HepG2 (cell line): ENCODE measurements around the gene KIF7. TPM values are rescaled to one million over a fixed set of nuclear protein-coding genes. Genes with fewer than 3 reads are reported as not detected.

Experiments used
- ATAC-seq: fragments of 200-7000 bp; cut with Tn5 transposase; 3 replicates; pipeline ENCODE4 v1.9.1; 2020; ENCODE audit warnings: mild to moderate bottlenecking, moderate library complexity
- BruUV-seq: library from RNA; stranded (reverse); fragments of 400-500 nt; replicated peaks from 2 replicates; lab custom pipeline; 2021; lab: Mats Ljungman, UMichigan
- CTCF ChIA-PET: fragments of 300-600 bp; formaldehyde crosslinking; extraction: SDS; loops from one replicate; lab custom pipeline; 2021; ENCODE audit warnings: low total read pairs, inconsistent platforms, low intra/inter-chr PET ratio; lab: Yijun Ruan, JAX
- POLR2A ChIA-PET: fragments of 350-600 bp; sonication (Branson Sonifier 250); formaldehyde crosslinking; loops from one replicate; lab custom pipeline; 2020; ENCODE audit warnings: antibody characterized with exemption, inconsistent platforms; lab: Yijun Ruan, JAX
- DNase-seq: peaks from one replicate; pipeline ENCODE4 v3.0.0-alpha.2; 2015; ENCODE audit warnings: low spot score
- FAIRE-seq: peaks from 3 replicates; lab custom pipeline; 2011; peaks lifted over from hg19 to GRCh38; lab: Jason Lieb, UNC
- H2AFZ ChIP-seq: one replicate; pipeline ENCODE4 v1.6.1; 2011; ENCODE audit warnings: low read length, inconsistent platforms
- H3K27ac ChIP-seq: fragments of 300-600 bp; 3 replicates; pipeline ENCODE4 v1.8.0; 2011; ENCODE audit warnings: mixed run types, mild to moderate bottlenecking, mixed read lengths, low read length, inconsistent platforms; ENCODE audit not compliant: insufficient read depth; ENCODE audit errors: extremely low read length
- H3K27me3 ChIP-seq, 2 experiments: fragments of 200-600 bp in 1 of 2; 2 replicates in 1 of 2; 3 replicates in 1 of 2; pipeline versions ENCODE4 v1.6.0 to v1.8.0; 2011; ENCODE audit warnings: low read length in 2 of 2, mild to moderate bottlenecking in 2 of 2, moderate library complexity in 2 of 2, inconsistent platforms in 1 of 2; ENCODE audit not compliant: insufficient read depth in 2 of 2, control insufficient read depth in 1 of 2
- H3K36me3 ChIP-seq, 2 experiments: fragments of 200-600 bp in 1 of 2; replicated peaks in 1 of 2; 2 replicates in 1 of 2; 3 replicates in 1 of 2; pipeline versions ENCODE4 v1.5.1 to v1.8.0; 2011; ENCODE audit warnings: low read length in 2 of 2, inconsistent platforms in 1 of 2; ENCODE audit not compliant: insufficient read depth in 2 of 2, control insufficient read depth in 1 of 2
- H3K4me1 ChIP-seq: 2 replicates; pipeline ENCODE4 v1.5.1; 2012; ENCODE audit warnings: low read length, inconsistent platforms; ENCODE audit not compliant: insufficient read depth
- H3K4me2 ChIP-seq: 2 replicates; pipeline ENCODE4 v1.6.0; 2011; ENCODE audit warnings: low read depth, low read length, inconsistent platforms
- H3K4me3 ChIP-seq, 3 experiments: fragments of 200-600 bp in 1 of 3; sonication (generic), shearing (Covaris generic) in 1 of 3; replicated peaks in 1 of 3; 2 replicates each; pipeline ENCODE4 v1.5.1; 2011 to 2016; ENCODE audit warnings: low read length in 3 of 3, inconsistent platforms in 2 of 3, low read depth in 2 of 3, mild to moderate bottlenecking in 2 of 3, control low read depth in 1 of 3, mixed read lengths in 1 of 3; ENCODE audit not compliant: insufficient read depth in 1 of 3
- H3K79me2 ChIP-seq: one replicate; pipeline ENCODE4 v1.6.1; 2011; ENCODE audit warnings: low read length, inconsistent platforms; ENCODE audit not compliant: insufficient read depth
- H3K9ac ChIP-seq: 2 replicates; pipeline ENCODE4 v1.6.0; 2011; ENCODE audit warnings: mild to moderate bottlenecking, low read depth, low read length, inconsistent platforms; ENCODE audit not compliant: insufficient read depth
- H3K9me3 ChIP-seq: 2 replicates; pipeline ENCODE4 v1.5.1; 2012; ENCODE audit warnings: mild to moderate bottlenecking, low read length
- H4K20me1 ChIP-seq: 2 replicates; pipeline ENCODE4 v1.6.0; 2011; ENCODE audit warnings: inconsistent platforms, mild to moderate bottlenecking, low read length, moderate library complexity; ENCODE audit not compliant: insufficient read depth
- MAFF ChIP-seq: IDR thresholded peaks from 2 replicates; pipeline ENCODE4 v1.6.1; 2011; ENCODE audit warnings: low read depth, low read length, improper control_type of control experiment
- MAFK ChIP-seq, 2 experiments: IDR thresholded peaks in 1 of 2; conservative IDR thresholded peaks in 1 of 2; 2 replicates each; pipeline ENCODE4 v1.6.1; 2011; ENCODE audit warnings: improper control_type of control experiment in 2 of 2, low read length in 2 of 2
- NFYC ChIP-seq: IDR thresholded peaks from 2 replicates; pipeline ENCODE4 v1.6.1; 2016; ENCODE audit warnings: missing genetic modification reagents, missing compliant biosample characterization
- SSRP1 ChIP-seq: IDR thresholded peaks from 2 replicates; pipeline ENCODE4 v1.6.1; 2016; ENCODE audit warnings: control low read depth
- USF2 ChIP-seq, 2 experiments: sonication (generic) in 1 of 2; formaldehyde crosslinking in 1 of 2; IDR thresholded peaks; 2 replicates each; pipeline versions ENCODE4 v1.5.1 to v1.6.1; 2011 to 2020; ENCODE audit warnings: borderline replicate concordance in 1 of 2, low read depth in 1 of 2, low read length in 1 of 2, mild to moderate bottlenecking in 1 of 2, missing genetic modification reagents in 1 of 2, moderate library complexity in 1 of 2
- ZNF24 ChIP-seq: fragments of 450-650 bp; IDR thresholded peaks from 2 replicates; pipeline ENCODE4 v1.6.1; 2017; ENCODE audit warnings: antibody characterized with exemption, mild to moderate bottlenecking
- ZNF260 ChIP-seq: sonication (generic); formaldehyde crosslinking; IDR thresholded peaks from 2 replicates; pipeline ENCODE4 v1.4.0; 2020; ENCODE audit warnings: missing genetic modification reagents, low read depth, mild to moderate bottlenecking, borderline replicate concordance
- ZNF468 ChIP-seq: sonication (generic); formaldehyde crosslinking; IDR thresholded peaks from 2 replicates; pipeline ENCODE4 v1.8.0; 2022; ENCODE audit warnings: mild to moderate bottlenecking, moderate library complexity, missing genetic modification reagents
- WGBS: methylation state at CpG from one replicate; pipeline ENCODE4 v1.1.6; 2017; ENCODE audit warnings: low lambda C conversion rate; 5-methylcytosine and 5-hydroxymethylcytosine counted together
- in situ Hi-C: cut with HindIII; loops from 2 replicates; pipeline ENCODE4 v1.10.0; 2017; ENCODE audit warnings: low pct_unique_long_range_greater_than_20kb; ENCODE audit not compliant: extremely low pct_ligation_motif_present
- intact Hi-C: fragments of 100-400 bp; cut with micrococcal nuclease; formaldehyde crosslinking; loops from one replicate; pipeline ENCODE4 v1.10.0; 2022; ENCODE audit not compliant: unreplicated experiment
- polyA plus RNA-seq, 8 experiments: library from polyadenylated mRNA; depleted of rRNA in 3 of 8; stranded (reverse) in 7 of 8; unstranded in 1 of 8; fragments of >200 nt; fragmentation: Illumina TruSeq in 4 of 8; extraction: Trizol in 4 of 8; gene quantifications; 2 replicates each; pipeline versions ENCODE4 v1.2.1 to v1.2.3, GENCODE V29; 2011 to 2016; ENCODE audit warnings: low read depth in 4 of 8, missing spikeins in 1 of 8, mixed read lengths in 1 of 8; ENCODE audit not compliant: insufficient read depth in 1 of 8
- total RNA-seq, 5 experiments: library from RNA; depleted of rRNA; stranded (reverse); fragments of >200 nt; fragmentation: Illumina TruSeq; extraction: Trizol; gene quantifications; 2 replicates each; pipeline ENCODE4 v1.2.3, GENCODE V29; 2016; ENCODE audit warnings: low read depth in 1 of 5

Gene KIF7
- total and polyA plus RNA-seq, 2 of the 13 experiments (the other 11 are each of a cell fraction or from before 2014, with no cell fraction given) = 1.5 to 6.2 TPM

DNA sequence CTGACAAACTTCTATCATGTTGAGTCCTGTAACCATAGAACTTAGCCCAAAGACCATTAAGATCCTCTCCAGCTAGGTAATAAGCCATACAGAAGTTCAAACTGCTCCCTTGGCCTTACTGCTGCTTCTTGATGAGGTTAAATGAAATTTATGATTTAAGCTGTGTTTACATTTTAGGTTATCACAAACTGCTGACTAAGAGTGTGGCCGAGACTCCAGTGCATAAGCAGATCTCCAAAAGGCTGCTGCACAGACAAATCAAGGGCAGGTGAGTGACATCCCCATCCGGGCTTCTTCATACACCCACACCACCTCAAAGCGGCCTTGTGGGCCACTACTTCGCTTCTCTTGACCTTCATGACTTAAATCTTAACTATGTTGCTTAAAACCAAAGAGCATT, 39.0 kb downstream of the KIF7 start:
- CTCF ChIA-PET = no interaction called here
- ATAC-seq = no peak
- no peak for TF ChIP-seq ZNF468 (CRISPR knock-in tag)
- no peak for TF ChIP-seq ZNF24
- TF ChIP-seq SSRP1 (CRISPR knock-in tag) = no peak
- no peak for TF ChIP-seq NFYC (CRISPR knock-in tag)
- peak in 1 of 2 experiments; percentile 69; a peak in 2 of 4 replicates for TF ChIP-seq MAFK (conservative IDR thresholded peaks at IDR 0.05 in 1 of 2, IDR thresholded peaks at IDR 0.05 in 1 of 2; ENCODE audit: low read length in 2 of 2)
- peak; percentile 46; the same call in 1 of the 2 replicates for TF ChIP-seq MAFF
- no peak for TF ChIP-seq ZNF260 (CRISPR knock-in tag)
- no peak for TF ChIP-seq USF2 (IDR thresholded peaks at IDR 0.05; ENCODE audit: low read depth, low read length)
- no peak for TF ChIP-seq USF2 (CRISPR knock-in tag; IDR thresholded peaks at IDR 0.05; ENCODE audit: borderline replicate concordance)
- no peaks in the 10 kb centered on the region for H3K4me1 ChIP-seq
- H3K9ac ChIP-seq = no peak overlapping the region
- H3K9me3 ChIP-seq = no peaks in the 10 kb centered on the region; the same call in 1 of the 2 replicates
- DNase-seq = no peak
- H4K20me1 ChIP-seq = no peaks in the 10 kb centered on the region
- BruUV-seq = no TSS peak
- H3K4me2 ChIP-seq = no peak overlapping the region
- intact Hi-C loops (no loop called here), in situ Hi-C loops (no loop called here)
- H3K27me3 ChIP-seq = no peaks in the 10 kb centered on the region
- peaks cover 23 to 76% of the 10 kb centered on the region in 2 experiments for H3K36me3 ChIP-seq
- WGBS = 100% methylated on average over 4 of the region's 4 CpGs
- no peak overlapping the region for H3K4me3 ChIP-seq
- no peaks in the 10 kb centered on the region for H3K79me2 ChIP-seq
- no peak overlapping the region for H2AFZ ChIP-seq
- FAIRE-seq = no peak
- H3K27ac ChIP-seq = no peak overlapping the region
- POLR2A ChIA-PET = no interaction called here
